HG03159 (cell line): ENCODE results near the gene MUC21.
"Not testable (repeated sequence)": the region's sequence is repeated elsewhere in the genome, so short reads cannot be mapped to it uniquely, and the experiment has no call there.

ENCODE experiments used
- ATAC-seq: cut with Tn5 transposase; IDR thresholded peaks from one replicate; pipeline ENCODE4 v1.9.1; 2021; ENCODE audit warnings: mild to moderate bottlenecking, moderate library complexity; ENCODE audit not compliant: unreplicated experiment

MUC21 gene

GRCh38 chr6:31005249-31006020, 21.9 kb downstream of the MUC21 start:
- ATAC-seq = no peak

DNA sequence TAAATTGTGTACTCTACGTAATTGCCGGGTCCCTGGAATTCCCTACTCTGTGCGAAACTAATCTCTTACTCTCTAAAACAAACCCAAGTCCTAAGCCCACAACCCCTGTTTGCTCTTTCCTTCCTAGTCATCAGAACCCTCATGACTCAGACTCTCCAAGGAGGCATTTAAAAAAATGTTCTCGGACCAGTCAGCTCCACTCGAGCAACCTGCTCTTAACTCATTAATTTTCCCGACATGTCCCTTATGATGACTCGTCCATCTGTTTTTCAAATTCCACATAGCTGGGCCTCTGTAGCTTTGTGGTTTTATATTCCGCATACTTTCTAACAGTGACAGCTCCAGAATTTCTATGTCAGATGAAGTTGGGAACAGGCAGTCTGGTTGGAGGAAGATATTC, 24.2 kb downstream of the MUC21 start:
- ATAC-seq = no peak

DNA sequence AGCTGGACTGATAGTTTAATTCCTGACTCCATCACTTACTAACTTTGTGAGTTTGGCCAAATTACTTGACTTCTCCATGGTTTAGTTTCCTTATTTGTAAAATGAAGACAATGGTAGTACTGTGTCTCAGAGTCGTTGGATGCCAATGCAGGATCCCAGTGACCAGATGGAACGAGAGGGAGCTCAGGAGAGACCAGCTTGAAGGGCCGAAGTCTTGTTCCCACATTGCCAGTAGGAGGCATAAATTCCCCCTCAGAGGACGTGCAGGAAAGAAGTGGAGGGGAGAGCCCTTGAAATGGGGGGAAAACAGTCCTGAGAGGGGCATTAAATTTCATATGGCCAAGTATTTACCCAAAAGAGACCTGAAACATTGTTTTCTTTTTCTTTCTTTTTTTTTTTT, 24.6 kb downstream of the MUC21 start:
- ATAC-seq = no peak

DNA sequence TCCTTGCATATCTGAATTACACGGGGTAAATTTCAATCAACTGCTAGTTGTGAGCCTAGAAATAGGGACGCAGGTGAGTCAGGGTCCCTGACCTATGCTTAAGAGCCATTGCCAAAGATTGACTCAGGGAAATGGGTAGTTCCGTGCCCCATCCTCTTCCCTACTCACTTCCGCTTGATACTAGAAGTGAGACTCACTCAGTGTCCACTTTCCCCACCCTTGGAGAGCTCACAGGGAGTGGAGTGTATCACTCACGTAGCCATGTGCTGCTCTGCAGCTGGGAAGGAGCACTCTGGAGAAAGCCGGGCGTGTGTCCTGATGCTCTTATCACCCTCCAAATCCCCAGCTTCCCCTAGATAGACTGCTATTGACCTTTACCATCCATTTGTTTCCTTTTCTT, 26.2 kb downstream of the MUC21 start:
- ATAC-seq = no peak

DNA sequence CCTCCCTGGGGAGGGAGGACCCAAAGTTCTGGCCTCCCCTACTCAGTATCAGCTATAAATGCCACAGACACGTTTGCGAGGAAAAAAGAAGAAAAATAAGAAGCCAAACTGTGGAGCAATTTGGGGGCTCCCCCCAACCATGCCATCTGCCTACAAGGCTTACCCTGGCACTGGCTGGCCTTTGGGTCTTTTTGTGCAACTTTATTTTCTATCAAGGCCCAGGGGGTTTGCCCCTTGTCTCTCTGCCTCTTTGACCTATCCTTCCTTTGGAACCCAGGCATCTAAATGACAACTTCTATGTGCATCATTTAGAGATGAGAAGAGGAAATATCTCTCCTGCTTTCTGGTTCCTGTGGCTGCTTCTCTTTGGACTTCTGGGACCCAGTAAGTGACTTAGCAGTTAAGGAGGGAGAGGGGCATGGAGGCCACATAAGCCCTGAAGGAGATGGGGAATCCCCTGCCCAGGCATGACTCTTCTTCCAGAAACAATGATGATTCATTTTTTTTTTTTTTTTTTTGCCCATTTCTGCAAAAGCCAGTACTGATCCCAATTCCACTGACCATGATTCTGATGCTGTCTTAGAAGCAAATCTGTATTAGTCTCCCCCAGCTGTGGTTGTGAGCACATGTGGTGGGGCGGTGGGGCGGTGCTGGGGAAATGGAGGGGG, 27.0 kb downstream of the MUC21 start, which contains the start of gene MUC22:
TSS of gene MUC22 (plus strand) at position 82 of the 668 bp plus-strand sequence. CDS start at position 315, 233 bp downstream.
- ATAC-seq = no peak

- no peak for ATAC-seq
These were observed 27.6 kb downstream of the MUC21 start for GRCh38 chr6:31011153-31011552.

DNA sequence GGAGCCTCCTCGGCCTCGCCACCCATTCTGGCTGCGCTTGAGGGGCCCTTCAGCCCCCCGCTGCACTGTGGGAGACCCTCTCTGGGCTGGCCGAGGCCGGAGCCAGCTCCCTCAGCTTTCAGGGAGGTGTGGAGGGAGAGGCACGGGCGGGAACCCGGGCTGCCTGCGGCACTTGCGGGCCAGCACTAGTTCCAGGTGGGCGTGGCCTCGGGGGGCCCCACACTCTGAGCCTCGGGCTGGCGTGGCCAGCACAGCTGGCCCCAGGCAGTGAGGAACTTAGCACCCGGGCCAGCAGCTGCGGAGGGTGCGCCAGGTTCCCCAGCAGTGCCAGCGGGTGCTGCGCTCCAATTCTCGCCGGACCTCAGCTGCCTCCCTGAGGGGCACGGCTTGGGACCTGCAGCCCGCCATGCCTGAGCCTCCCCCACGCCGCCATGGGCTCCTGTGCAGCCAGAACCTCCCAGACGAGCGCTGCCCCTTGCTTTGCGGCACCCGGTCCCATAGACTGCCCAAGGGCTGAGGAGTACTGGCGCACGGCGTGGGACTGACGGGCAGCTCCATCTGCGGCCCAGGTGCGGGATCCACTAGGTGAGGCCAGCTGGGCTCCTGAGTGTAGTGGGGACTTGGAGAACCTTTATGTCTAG, 33.3 kb downstream of the MUC21 start:
- no peak for ATAC-seq

DNA sequence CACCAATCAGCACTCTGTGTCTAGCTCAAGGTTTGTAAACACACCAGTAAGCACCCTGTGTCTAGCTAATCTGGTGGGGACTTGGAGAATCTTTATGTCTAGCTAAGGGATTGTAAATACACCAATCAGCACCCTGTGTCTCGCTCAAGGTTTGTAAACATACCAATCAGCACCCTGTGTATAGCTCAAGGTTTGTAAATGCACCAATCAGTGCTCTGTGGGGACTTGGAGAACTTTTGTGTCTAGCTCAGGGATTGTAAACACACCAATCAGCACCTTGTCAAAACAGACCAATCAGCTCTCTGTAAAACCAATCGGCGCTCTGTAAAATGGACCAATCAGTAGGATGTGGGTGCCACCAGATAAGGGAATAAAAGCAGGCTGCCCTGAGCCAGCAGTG, 33.9 kb downstream of the MUC21 start:
- not testable (repeated sequence) for ATAC-seq

DNA sequence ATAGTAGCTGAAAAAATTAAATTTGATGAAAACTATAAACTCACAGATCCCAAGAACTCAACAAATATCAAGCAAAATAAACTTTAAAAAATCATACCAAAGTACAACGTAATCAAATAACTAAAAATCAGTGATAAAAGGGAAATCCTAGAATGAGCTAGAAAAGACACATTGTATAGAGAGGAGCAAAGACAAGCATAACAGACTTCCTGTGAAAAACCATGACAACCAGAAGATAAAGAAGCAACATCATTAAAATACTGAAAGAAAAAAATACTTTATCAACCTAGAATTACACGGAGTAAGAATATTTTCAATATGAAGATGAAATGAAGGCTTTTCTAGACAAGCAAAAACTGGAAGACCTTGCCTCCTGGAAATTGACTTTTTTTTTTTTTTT, 36.5 kb downstream of the MUC21 start:
- no peak for ATAC-seq

DNA sequence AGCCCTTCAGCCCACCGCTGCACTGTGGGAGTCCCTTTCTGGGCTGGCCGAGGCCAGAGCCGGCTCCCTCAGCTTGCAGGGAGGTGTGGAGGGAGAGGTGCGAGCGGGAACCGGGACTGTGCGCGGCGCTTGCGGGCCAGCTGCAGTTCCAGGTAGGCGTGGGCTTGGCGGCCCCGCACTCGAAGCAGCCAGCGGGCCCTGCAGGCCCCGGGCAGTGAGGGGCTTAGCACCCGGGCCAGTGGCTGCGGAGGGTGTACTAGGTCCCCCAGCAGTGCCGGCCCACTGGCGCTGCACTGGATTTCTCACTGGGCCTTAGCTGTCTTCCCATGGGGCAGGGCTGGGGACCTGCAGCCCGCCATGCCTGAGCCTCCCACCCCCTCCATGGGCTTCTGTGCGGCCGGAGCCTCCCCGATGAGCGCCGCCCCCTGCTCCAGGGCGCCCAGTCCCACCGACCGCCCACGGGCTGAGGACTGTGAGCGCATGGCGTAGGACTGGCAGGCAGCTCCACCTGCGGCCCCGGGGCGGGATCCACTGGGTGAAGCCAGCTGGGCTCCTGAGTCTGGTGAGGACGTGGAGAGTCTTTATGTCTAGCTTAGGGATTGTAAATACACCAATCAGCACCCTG, 37.2 kb downstream of the MUC21 start:
- ATAC-seq = not testable (repeated sequence)

GRCh38 chr6:31021705-31022531, 38.4 kb downstream of the MUC21 start:
- not testable (repeated sequence) for ATAC-seq

DNA sequence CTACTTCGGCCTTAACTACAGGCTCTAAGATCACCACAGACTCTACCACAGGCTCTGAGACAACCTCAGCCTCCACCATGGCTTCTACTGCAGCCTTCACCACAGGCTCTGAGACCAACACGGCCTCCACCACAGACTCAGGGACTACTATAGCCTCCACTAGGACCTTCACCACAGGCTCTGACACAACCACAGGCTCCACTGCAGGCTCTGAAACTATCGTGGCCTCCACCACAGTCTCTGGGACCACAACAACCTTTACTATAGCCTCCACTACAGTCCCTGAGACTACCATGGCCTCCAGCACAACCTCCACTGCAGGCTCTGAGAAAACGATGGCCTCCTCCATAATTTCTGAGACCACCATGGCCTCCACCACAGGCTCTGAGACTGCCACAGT, 42.1 kb downstream of the MUC21 start:
- ATAC-seq = no peak

GRCh38 chr6:31031095-31031494, 47.6 kb downstream of the MUC21 start:
- ATAC-seq = no peak

DNA sequence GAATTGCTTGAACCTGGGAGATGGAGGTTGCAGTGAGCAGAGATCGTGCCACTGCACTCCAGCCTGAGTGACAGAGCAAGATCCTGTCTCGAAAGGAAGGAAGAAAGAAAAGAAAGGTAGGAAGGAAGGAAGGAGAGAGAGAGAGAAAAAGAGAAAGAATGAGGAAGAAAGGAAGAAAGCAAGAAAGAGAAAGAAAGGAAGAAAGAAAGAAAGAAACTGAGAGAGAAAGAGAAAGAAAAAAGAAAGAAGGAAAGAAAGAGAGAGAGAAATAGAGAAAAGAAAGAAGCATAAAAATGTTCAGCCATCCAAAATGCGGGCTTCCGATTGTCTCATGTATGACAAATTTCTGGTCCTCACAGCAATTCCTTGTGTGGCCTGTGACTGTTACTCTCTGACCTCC, 49.6 kb downstream of the MUC21 start:
- ATAC-seq = no peak

DNA sequence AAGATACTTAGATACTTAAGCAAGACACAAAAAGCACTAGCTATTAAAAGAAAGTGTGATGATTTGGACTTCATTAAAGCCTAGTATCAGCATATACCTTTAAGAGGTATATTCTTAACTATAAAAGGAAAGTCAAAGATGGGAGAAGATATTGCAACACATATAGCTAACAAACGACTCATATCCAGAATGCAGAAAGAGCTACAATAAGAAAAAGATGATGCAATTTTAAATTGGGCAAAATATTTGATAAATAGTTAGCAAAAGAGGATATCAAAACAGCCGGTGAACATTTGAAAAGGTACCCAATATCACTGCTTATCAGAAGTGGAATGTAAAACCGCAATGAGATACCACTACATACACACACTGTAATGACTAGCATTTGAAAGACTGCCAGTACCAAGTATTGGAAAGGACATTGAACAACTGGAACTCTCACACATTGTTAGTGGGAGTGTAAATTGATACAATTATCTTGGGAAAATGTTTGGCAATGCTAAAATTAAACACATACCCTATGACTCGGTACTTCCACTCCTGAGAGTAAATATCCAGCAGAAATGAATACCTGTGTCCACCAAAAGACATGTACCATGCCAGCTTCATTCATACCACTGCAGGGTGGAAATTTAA, 52.5 kb downstream of the MUC21 start:
- no peak for ATAC-seq

GRCh38 chr6:31037169-31037568, 53.7 kb downstream of the MUC21 start:
- no peak for ATAC-seq

- no peak for ATAC-seq
These were observed 54.2 kb downstream of the MUC21 start for GRCh38 chr6:31037682-31038081.

GRCh38 chr6:31038559-31038958, 55.0 kb downstream of the MUC21 start:
- no peak for ATAC-seq
